Neural progenitor cell (in vitro differentiated cells): Measurements from ENCODE around the gene APBB2.

Experiments used
- CTCF ChIP-seq: fragments of 200-600 bp; sonication (generic); IDR thresholded peaks from 2 replicates; pipeline ENCODE4 v1.5.1; 2017; ENCODE audit warnings: antibody characterized with exemption, mild to moderate bottlenecking
- EZH2phosphoT487 ChIP-seq: fragments of 200-600 bp; sonication (generic); IDR thresholded peaks from 2 replicates; pipeline ENCODE4 v1.6.1; 2017; ENCODE audit warnings: antibody characterized with exemption

GRCh38 chr4:40915318-40916217, 298.8 kb downstream of the APBB2 start:
- TF ChIP-seq CTCF (no peak), EZH2phosphoT487 (no peak)
